Measurements from ENCODE around the gene TBX4.
"Not testable (repeated sequence)": the region's sequence is repeated elsewhere in the genome, so short reads cannot be mapped to it uniquely, and the experiment has no call there.

Gene TBX4

DNA sequence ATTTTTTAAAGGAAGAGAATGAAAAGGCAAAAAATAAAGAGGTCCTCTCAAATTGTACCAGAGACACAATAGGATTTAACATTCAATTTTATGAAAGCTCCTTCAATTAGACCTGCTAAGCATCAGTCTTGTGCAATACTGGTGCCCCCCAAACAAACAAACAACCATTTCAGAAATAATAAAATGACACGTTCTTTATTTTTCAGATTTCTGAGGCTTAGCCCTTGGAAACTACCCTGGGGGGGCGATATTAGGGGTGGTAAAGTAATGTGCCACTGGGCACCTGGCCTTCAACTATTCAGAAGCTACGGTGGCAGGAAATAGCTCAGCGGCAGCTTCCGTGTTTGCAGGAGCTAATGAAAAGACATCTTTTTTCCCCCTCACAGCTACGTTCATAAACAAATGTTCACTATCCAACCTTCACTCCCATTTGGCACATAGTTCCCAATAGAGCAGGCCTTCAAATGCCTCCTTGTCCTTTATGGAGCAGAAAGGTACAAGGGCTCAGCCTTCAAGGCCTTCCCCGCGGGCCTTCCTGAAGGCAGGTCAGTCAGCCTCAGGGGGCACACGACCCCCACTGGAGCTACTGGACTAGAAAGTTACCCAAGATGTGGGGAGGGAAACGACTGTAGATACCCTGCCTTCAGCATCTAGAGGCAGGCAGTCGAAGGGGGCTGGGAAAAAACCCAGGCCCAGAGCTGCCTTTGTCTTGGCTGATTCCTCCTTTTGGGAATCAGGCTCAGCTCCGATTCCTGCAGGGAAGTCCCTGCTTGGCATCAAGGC lies 44.1 kb downstream of the TBX4 start:
- in situ Hi-C loops (cut with MboI; ENCODE audit: low sequenced_read_pairs), result no loop called here

DNA sequence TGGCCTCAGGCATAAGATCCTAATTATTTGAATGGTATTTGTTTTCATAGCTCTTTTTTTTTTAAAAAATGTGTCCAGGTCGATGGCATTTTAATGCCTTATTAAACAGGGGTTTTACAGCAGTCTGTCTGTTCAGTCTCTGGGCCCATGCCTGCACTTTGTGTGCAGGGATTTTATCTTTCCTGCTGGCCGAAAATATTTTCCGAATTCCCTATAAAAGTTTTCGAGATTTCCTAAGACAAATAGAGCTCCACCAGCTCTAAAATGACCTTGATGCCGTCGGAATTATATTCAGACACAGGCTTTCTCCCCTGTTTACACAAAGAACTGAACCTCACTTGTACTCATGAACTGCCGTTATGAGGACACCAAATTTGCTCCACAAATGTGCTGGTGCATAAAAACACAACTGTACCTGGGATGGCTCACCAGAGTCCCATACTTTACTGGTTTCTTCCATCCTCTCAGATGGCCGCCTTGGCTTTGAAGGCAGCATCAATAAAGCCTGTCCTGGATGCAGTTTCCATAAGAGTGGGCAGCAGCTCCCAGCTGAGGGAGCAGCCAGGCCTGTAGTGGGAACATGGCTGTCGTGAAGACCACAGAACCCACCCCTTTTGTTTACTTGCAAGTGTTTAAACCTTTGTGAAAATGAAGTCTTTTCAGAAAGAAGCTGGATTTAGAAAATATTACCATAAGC lies 44.9 kb downstream of the TBX4 start:
- in situ Hi-C loops (cut with MboI; ENCODE audit: low sequenced_read_pairs), result no loop called here

DNA sequence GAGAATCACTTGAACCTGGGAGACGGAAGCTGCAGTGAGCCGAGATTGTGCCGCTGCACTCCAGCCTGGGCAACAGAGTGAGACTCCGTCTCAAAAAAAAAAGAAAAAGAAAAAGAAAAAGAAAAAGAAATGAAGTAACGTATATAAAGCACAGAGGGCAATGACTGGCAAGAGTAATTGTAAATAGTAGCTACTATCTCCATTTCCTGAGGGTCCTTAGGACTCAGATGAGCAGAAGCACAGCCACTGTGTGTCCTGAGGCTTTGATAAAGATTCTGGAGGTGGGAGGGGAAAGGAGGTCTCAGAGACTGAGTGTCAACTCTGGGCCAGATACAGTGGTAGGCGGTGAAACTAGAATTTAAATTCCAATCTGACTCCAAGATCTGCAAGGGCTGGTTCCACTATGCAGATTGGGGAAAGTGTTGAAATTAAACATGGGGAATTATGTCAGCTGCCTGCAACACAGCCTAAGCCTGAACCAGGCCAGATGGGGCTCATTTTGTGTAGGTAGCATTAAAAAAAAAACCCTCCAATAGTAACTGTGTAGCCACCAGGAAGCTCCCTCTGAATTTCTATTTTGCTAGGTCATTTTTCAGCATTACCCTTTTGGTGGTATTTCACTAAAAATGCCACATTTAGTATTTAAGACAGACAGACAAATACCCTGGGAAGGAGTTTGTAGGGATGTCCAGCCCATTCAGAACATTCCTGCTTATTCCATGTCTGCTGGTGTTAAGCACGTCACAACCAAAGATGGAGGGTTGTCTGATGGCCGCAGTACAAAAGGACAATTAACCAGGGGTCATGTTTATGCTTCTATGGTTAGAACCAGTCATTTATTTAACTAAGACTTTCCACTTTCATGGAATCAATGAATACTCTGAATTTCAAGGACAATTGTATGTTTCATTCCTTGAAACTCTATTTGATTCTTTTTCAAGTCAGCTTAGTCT lies 46.1 kb downstream of the TBX4 start:
- in situ Hi-C loops (cut with MboI; ENCODE audit: low sequenced_read_pairs), result no loop called here

DNA sequence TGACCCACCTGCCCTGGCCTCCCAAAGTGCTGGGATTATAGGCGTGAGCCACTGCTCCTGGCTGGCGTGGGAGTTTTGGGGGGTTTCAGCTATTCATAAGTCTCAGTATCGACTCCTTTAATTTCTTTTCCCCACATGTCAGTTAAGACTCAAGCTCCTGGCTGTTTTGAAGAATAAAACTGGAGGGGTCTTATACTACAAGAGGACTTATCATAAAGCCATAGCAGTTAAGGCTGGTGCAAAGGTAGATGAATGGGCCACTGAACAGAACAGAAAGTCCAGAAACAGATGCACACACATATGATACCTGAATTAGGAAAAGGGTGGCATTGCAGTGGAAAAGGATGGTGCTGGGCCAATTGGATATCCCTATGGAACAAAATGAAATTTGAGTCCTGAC lies 47.4 kb downstream of the TBX4 start:
- in situ Hi-C loops (cut with MboI; ENCODE audit: low sequenced_read_pairs), result no loop called here

DNA sequence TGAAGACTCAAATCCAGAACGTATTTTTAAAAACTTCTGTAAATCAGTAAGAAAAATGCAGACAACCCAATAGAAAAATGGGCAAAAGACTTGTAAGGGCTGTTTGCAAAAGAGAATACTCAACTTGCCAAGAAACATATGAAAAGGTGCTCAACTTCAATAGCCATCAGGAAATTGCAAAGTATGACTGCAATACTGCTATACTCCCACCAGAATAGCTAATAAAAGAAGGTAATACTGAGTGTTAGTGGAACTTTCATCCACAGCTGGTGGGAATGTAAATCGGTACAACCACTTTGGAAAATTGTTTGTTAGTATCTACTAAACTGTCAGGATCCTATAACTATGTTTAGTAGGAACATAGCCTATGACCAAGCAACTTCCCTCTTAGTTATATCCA lies 48.1 kb downstream of the TBX4 start:
- in situ Hi-C loops (cut with MboI; ENCODE audit: low sequenced_read_pairs), result no loop called here

DNA sequence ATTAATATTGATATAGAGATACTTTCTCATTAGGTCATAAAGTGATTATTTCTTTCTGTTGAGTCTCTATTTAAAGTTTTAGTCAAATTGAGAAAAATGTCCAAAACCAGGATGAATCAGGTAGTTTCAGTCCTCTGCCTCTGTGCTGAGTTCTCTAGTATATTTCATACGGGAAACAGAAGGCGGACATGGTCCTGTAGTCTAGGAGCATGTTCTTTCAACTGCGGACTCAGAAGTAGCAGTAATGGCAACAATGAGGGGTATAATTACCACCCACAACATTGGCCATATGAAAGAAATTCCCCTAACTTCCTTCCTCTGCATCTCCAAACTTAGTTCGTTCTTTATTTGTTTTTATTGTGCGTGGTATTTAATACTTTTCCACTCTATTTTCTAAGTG lies 50.1 kb downstream of the TBX4 start:
- in situ Hi-C loops (cut with MboI; ENCODE audit: low sequenced_read_pairs), result no loop called here

DNA sequence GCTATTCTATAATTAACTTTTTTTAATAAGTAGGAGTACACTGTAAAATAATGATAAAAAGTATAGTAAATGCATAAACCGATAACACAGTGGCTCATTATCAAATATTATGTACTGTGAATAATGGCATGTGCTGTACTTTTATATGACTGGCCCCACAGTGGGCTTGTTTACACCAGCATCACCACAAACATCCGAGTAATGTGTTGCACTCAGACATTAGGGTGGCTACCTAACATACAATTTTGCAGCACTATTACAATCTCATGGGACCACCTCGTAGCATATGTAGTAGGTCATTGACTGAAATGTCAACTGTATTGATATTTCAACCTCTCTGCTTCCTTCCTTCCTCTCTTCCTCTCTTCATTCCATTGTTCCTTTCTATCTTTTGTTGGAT lies 51.7 kb downstream of the TBX4 start:
- in situ Hi-C loops (cut with MboI; ENCODE audit: low sequenced_read_pairs), result no loop called here

DNA sequence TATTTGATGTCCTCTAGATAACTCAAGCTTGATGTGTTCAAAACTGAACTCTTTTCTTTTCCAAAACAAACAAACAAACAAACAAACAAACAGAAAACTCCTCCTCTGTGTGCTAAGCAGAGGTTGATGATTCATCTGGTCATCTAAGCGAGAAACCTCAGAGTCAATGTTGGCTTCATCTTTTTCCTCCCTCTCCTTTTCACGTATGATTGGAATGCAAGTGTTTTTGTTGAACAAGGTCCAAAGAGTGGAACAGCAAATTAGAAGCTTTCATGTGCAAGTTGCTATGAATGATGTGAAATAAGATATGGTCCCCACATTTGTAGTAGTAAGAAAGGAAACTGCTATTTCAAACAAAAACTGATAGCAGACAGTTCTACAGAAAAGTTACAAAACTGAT lies 52.5 kb downstream of the TBX4 start:
- in situ Hi-C loops (cut with MboI; ENCODE audit: low sequenced_read_pairs), result no loop called here

DNA sequence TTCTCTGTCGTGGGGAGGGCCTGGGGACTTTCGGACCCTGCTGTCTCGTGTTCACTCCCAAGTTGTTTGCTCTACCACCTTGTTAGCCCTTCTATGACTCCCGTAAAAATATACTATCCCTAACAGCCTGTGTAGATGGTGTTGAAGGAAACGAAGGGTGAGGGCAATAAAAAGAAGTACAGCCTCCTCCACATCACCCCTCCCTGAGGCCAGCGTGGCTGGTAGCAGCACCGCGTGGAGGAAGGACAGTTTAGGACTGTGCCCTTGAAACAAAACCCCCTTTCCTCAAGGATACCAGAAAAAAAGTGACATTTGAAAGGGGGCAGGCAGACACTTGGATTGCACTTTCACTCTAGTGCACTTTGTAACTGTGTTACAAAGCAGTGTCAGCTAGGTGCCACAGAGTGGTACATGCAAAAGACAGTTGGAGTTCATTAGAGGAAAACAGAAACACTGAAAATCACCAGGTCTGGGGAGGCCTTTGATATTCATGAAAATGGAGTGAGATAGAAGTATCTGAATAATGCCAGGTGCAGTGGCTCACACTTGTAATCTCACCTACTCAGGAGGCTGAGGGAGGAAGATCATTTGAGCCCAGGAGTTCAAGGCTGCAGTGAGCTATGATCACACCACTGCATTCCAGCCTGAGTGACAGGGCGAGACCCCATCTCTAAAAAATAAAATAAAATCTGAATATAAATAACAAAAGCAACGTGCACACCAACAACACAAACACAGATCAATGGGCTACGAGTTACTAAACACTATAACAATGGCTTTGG lies 53.8 kb downstream of the TBX4 start:
- in situ Hi-C loops (cut with MboI; ENCODE audit: low sequenced_read_pairs), result no loop called here

DNA sequence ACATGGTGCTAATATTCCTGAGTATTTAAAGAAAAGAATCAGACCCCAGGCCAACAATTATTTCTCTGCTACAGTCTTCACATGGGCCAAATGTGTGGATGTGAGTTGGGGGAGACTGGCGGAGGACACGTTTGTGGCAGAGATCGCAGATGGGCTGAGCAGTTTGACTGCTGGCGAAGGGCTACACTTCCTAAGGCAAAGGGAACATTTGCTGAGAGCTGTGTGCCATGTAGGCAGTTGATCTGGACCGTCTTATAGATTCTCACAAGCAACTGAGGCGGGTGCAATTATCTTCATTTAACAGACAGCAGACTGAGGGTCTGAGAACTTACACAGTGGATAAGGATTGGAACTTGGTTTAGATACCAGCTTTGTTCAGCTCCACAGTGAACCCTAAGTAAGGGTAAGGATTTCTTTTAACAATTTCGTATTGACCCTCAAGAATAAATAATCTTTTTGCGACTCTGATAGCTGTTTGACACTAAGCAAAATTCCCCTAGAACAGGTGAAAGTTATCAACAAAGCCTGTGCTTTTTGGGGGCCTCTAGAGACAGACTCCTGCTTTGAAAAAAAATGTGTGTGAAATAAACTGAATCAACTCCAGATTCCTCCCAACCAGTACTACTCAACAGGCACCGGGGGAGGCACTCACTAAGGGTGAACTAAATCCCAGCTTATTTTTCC lies 55.3 kb downstream of the TBX4 start:
- in situ Hi-C loops (cut with MboI; ENCODE audit: low sequenced_read_pairs), result no loop called here

DNA sequence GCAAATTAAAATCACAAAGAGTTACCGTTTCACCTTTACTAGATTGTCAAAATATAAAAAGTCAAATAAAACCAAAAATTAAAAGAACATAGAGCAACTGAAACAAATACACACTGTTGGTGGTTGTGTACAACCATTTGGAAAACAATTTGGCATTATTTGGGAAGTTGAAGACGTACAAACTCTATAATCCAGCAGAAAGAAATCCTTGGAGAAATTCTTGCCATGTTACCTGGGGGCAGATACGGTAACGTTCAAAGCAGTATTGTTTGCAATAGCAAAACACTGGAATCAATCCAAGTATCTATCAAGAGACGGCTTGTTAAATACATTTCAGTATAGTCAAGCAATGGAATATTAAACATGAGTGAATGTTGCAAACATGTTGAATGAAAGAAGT lies 56.7 kb downstream of the TBX4 start:
- in situ Hi-C loops (cut with MboI; ENCODE audit: low sequenced_read_pairs), result no loop called here

DNA sequence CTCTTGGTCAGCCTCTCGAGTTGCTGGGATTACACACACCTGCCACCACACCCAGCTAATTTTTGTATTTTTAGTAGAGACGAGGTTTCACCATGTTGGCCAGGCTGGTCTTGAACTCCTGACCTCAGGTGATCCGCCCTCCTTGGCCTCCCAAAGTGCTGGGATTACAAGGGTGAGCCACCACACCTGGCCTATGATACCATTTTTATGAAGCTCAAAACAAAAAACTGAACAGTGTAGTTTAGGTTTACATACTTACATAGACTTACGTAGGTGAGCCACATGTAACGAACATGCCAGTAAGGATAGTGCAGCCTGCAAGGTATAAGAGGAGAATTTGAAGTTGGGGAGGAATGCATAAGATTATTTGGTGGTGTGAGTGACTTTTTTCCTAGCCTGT lies 57.2 kb downstream of the TBX4 start:
- in situ Hi-C loops (cut with MboI; ENCODE audit: low sequenced_read_pairs), result not testable (repeated sequence)

DNA sequence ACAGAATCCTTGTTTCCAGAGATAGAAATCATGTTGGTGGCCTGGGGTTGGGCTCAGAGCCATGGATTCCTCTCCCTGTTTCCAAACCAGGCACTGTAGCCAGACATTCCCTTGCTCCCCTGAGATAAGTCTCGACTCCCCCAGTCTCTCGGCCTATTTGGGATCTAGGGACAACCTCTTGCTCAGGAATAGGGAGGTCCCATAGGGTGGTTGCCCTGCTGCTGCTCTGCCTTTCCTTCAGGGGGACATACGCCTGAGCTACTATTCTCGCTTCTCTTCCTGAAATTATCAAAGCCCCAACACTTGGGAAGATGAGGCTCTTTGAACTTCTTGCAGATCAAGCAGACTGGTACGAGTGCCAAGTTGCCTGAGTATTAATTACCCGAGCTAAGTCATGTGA lies 58.0 kb downstream of the TBX4 start:
- in situ Hi-C loops (cut with MboI; ENCODE audit: low sequenced_read_pairs), result no loop called here

DNA sequence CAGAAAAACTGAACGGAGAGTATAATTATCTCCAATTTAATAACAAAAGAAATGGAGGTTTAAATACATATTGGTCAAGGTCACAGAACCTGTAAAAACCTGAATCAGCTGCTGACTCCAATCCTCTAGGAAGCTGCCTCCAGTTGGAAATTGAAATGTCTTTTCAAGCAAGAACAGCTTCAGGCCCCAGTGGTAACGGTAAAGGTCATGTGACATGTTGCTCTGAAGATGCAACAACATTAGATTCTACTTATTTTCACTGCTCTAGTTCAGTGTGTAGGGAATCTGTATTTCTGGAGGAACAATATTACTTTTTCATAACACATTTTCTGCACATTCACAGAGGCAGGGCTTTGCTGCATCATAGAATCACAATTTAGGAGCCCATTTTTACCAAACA lies 58.8 kb downstream of the TBX4 start:
- in situ Hi-C loops (cut with MboI; ENCODE audit: low sequenced_read_pairs), result no loop called here

DNA sequence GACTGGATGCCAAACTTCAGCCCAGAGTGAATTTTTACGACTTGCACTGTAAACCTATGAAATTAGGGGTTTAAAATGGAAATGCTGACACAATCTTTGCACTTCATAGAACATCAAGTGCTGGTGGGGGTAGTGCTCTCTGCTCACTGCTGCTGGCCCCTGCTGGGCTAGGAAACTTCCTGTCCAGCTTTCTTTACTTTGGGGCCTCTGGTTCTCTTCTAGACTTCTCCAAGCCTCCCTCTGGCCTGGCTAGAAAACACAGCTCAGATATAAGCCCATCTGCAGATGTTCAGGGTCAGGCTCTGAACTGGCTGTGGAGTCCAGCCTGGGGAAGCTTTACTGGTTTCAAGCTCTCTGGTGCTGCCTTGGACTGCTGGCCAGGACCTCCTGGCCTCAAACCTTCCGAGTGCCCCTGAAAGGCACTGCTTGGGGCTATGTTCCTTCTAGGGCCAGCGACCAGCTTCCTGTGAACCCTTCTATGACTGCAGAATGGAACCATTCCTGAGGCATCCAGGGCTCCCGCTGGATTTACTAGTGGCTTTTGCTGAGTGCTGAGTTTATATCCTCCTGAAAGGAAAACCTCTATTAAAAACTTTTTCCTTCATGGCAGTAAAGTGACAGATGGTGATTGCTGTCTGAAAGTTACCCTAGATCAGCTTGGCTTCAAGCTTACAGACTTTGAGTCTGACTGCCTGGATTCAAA lies 59.4 kb downstream of the TBX4 start:
- in situ Hi-C loops (cut with MboI; ENCODE audit: low sequenced_read_pairs), result no loop called here

DNA sequence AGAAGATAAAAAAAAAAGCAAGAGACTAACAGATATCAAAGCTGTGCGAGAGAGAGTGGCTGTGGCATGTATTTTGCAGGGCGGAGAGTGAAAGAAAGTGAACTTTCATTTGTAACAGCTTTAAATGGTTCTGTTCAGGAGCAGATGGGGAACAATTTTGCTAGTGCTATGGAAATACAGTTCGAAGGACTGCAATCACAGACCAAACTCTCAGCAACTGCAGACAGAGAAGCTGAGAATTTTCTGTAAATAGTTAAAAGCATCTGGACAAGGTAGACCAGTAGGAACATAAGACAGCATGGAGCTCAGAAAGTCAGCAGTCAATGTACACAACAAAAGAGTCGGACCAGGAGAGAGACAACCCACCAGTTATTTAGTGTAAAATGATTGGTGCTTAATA lies 62.3 kb downstream of the TBX4 start:
- in situ Hi-C loops (cut with MboI; ENCODE audit: low sequenced_read_pairs), result no loop called here

DNA sequence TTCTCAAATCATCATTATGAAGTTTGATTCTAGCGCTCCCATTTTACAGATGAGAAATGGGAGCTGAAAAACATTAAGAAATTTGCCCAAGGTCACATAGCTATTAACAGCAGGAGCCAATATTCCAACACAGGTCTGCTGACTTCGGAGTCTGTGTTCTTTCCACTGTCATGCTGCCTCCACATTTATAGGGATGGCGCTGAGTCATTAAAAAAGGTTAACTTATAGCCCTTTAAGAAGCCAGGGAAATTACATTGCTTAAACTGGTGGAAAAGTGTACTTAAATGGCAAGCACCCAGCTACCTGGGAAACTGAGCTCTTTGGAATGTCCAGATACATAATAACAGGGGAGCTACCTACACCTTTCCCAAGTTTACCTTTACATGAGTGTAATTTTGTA lies 65.0 kb downstream of the TBX4 start:
- in situ Hi-C loops (cut with MboI; ENCODE audit: low sequenced_read_pairs), result no loop called here

DNA sequence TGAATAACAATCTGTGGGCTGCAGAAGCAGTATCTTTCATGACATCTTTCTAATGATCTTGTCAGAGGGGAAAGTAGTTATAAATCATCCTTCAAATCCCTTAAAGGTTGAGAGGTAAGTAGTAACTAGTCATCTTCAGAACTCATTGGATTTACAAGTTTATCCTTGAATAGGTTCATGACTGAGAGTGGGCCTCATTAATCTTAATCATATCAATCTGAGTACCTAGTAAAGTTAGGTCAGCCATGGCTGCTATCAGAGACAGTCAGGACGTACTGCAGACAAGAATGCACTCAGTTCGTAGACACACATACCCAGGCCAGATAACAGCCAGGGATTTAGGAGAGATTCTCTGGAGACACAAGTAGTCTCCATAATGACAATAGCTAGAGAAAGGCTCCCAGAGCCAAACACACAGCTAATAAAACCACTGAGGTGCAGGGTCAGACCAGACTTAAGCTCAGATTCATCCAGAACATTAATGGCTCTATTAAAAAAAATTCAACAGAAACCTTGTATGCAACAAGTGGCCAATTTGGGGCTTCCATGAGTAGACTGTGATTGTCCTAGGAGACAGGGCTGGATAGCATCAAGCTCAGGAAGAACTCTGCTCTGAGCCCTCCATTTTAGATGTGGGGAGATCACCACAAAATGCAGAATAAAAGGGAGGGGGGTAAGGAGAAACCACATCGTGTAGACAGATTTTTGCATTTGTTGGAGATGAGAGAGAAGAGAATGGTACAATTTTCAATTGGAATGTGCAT lies 65.8 kb downstream of the TBX4 start:
- in situ Hi-C loops (cut with MboI; ENCODE audit: low sequenced_read_pairs), result no loop called here

DNA sequence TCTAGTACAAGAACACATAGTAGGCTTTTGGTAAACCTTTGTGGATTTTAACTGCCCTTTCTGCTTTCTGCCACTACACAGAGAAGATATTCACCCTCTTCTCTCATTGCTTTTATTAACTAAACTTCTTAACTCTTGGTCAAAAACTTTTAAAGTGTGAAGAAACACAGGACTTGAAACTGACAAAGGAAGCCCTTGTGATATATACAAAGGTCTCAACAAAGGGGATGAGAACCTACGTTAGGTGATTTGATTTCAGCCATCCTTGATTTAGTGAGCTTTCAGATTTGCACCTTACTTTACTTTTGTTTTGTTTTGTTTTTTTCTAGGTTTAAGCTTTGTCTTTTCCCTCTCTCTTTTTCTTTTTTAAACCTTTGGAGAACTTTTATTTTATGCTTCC lies 66.9 kb downstream of the TBX4 start:
- in situ Hi-C loops (cut with MboI; ENCODE audit: low sequenced_read_pairs), result no loop called here

All from HL-60/S4 (cell line).